ENCODE results near the gene TMEM150C. TPM values are rescaled to one million over a fixed set of nuclear protein-coding genes. Genes with fewer than 3 reads are reported as not detected.

Gene TMEM150C
- polyA plus RNA-seq, 1 donor, result 3.9 TPM

DNA sequence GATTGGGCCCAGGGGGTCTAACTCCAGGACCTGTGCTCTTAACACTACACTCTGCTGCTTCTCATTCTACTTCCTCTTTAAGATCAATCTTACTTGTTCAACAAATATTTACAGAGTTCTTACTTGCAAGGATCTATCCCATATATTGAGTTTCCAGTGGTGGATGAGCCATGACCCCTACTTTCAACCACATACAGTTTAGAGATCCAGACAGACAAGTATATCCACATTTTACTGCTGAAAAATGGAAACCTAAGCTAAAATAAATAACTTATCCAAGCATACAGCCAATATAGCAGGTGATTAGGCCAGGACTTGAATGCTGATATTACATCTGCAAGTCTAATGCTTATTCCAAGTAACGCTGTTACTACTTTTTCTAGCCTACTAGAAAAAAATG, 18.7 kb downstream of the TMEM150C start:
- no peak for DNase-seq
- Histone ChIP-seq H3K4me1 (ENCODE audit: control insufficient read depth, insufficient read depth, low read length) (no peaks in the 10 kb centered on the region), H3K36me3 (ENCODE audit: control insufficient read depth, insufficient read depth, low read length) (no peaks in the 10 kb centered on the region), H3K9me3 (ENCODE audit: control insufficient read depth, low read depth, low read length) (no peaks in the 10 kb centered on the region), H3K4me3 (ENCODE audit: low read length) (no peak overlapping the region), H3K27me3 (ENCODE audit: control insufficient read depth, insufficient read depth, low read length) (no peaks in the 10 kb centered on the region), H3K27ac (ENCODE audit: low read length) (no peak overlapping the region)
- WGBS (ENCODE audit: insufficient coverage, low lambda C conversion rate), result 100% methylated on average over 1 of the region's 1 CpG

DNA sequence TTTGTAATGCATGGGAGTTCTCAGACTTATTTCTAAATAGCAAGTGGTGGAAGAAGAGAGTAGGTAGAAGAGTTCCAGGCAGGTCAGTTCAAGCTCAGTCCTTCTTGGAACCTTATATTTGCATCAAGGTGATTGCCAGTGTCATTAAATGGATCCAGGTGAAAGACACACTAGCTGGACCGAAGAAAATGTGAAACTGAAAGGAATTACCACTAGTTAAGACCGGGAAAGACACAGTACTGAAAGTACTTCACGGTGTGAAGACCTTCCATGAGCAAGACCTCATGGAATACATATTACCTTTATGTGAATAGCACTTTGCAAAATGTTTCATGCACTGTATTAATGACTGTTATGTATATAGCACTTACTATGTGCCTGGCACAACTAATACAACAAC, 19.1 kb downstream of the TMEM150C start:
- no peak for DNase-seq

DNA sequence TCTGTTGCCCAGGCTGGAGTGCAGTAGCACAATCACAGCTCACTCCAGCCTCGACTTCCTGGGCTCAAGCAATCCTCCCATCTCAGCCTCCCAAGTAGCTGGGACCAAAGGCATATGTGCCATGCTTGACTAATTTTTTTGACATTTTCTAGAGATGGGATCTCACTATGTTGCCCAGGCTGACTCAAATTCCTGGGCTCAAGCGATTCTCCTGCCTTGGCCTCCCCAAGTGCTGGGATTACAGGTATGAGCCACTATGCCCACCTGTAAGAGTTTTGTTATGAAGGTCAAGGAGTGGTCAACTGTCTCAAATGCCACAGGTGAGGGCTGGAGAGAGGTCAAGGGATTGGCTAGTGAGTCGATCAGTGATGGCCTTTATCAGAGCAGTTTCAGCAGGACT, 32.5 kb downstream of the TMEM150C start:
- no peaks in the 10 kb centered on the region for H3K9me3 ChIP-seq (ENCODE audit: control insufficient read depth, low read depth, low read length)
- no peaks in the 10 kb centered on the region for H3K27me3 ChIP-seq (ENCODE audit: control insufficient read depth, insufficient read depth, low read length)
- no peak overlapping the region for H3K4me3 ChIP-seq (ENCODE audit: low read length)
- no peaks in the 10 kb centered on the region for H3K36me3 ChIP-seq (ENCODE audit: control insufficient read depth, insufficient read depth, low read length)
- DNase-seq, result no peak
- no peaks in the 10 kb centered on the region for H3K4me1 ChIP-seq (ENCODE audit: control insufficient read depth, insufficient read depth, low read length)
- 67% methylated on average over 1 of the region's 3 CpGs for WGBS (ENCODE audit: insufficient coverage, low lambda C conversion rate)
- no peak overlapping the region for H3K27ac ChIP-seq (ENCODE audit: low read length)

More for the DNA sequence above, 19.1 kb downstream of the TMEM150C start:
- no peaks in the 10 kb centered on the region for H3K9me3 ChIP-seq (ENCODE audit: control insufficient read depth, low read depth, low read length)
- WGBS (ENCODE audit: insufficient coverage, low lambda C conversion rate), result 100% methylated on average over 1 of the region's 3 CpGs
- H3K27ac ChIP-seq (ENCODE audit: low read length), result no peak overlapping the region
- H3K27me3 ChIP-seq (ENCODE audit: control insufficient read depth, insufficient read depth, low read length), result no peaks in the 10 kb centered on the region
- H3K4me3 ChIP-seq (ENCODE audit: low read length), result no peak overlapping the region
- no peaks in the 10 kb centered on the region for H3K36me3 ChIP-seq (ENCODE audit: control insufficient read depth, insufficient read depth, low read length)
- H3K4me1 ChIP-seq (ENCODE audit: control insufficient read depth, insufficient read depth, low read length), result no peaks in the 10 kb centered on the region

DNA sequence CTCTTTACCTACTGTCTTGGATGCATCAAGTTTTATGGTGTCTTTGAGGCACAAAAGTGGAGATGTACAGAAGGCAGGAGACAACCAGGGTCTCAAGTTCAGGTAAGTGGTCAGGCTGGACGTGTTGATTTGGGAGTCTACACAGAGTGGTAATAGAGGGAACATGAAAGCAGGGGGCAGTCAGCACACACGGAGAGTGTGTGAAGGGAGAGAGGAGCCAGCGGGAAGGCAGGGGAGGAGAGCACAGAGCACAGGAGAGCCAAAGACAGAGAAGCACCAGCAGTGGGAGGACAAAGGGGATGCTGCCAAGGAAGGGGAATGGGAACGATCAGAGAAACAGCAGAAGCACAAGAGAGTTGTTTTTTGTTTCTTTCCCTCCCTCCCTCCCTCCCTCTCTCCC, 32.9 kb downstream of the TMEM150C start:
- Histone ChIP-seq H3K9me3 (ENCODE audit: control insufficient read depth, low read depth, low read length) (no peaks in the 10 kb centered on the region), H3K27ac (ENCODE audit: low read length) (no peak overlapping the region), H3K4me3 (ENCODE audit: low read length) (no peak overlapping the region), H3K36me3 (ENCODE audit: control insufficient read depth, insufficient read depth, low read length) (no peaks in the 10 kb centered on the region), H3K27me3 (ENCODE audit: control insufficient read depth, insufficient read depth, low read length) (no peaks in the 10 kb centered on the region), H3K4me1 (ENCODE audit: control insufficient read depth, insufficient read depth, low read length) (no peaks in the 10 kb centered on the region)
- 74% methylated on average over 3 of the region's 4 CpGs for WGBS (ENCODE audit: insufficient coverage, low lambda C conversion rate)
- no peak for DNase-seq

DNA sequence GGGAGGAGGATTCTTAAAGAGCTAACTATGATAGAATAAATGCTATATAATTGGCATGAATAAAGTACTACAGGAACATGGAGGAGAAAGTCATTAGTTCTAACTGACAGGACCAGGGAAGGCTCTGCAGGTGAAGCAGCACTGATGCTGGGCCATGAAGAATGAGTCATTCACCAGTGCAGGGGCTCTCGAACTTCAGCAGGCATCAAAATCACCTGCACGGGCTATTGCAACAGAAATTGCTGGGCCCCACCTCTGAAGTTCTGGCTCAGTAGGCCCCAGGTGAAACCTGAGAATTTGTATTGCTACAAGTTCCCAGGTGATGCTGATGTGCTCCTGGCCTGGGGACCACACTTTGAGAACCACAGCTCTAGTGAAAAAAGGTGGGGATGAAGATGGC, 33.7 kb downstream of the TMEM150C start:
- no peaks in the 10 kb centered on the region for H3K36me3 ChIP-seq (ENCODE audit: control insufficient read depth, insufficient read depth, low read length)
- H3K4me3 ChIP-seq (ENCODE audit: low read length), result no peak overlapping the region
- no peaks in the 10 kb centered on the region for H3K27me3 ChIP-seq (ENCODE audit: control insufficient read depth, insufficient read depth, low read length)
- no peak for DNase-seq
- no peaks in the 10 kb centered on the region for H3K9me3 ChIP-seq (ENCODE audit: control insufficient read depth, low read depth, low read length)
- H3K4me1 ChIP-seq (ENCODE audit: control insufficient read depth, insufficient read depth, low read length), result no peaks in the 10 kb centered on the region
- H3K27ac ChIP-seq (ENCODE audit: low read length), result no peak overlapping the region
- no CpG with 5 or more reads among the region's 2 CpGs for WGBS (ENCODE audit: insufficient coverage, low lambda C conversion rate)

DNA sequence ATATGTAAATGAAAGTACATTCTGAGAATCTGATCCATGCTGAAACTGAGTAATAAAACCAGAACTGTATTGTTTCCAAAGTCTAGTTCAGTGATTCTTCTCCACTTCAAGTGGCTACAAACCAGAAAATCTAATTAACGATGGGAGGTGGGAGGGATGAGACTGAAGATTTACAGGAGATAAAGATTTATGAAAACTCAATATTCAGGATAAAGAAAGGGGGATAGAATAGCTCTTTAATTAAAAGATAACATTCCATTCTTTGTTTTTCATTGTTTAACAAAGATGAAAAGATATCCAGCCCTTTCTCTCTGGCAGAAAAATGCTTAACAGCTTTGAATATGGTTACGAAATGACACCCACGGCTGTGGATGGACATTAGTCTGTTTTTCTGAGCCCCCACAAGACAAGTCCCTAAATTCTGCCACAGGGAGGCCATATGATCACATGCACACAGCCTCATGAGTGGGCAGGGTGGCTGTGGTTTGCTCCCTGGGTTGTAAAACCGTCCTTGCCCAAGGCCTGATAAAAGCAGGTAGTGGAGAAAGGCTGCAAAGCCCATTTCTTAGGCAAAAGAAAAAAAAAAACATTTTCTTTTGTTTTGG, 36.4 kb downstream of the TMEM150C start:
- Histone ChIP-seq H3K4me3 (ENCODE audit: low read length) (no peak overlapping the region), H3K27me3 (ENCODE audit: control insufficient read depth, insufficient read depth, low read length) (no peaks in the 10 kb centered on the region), H3K9me3 (ENCODE audit: control insufficient read depth, low read depth, low read length) (no peaks in the 10 kb centered on the region), H3K36me3 (ENCODE audit: control insufficient read depth, insufficient read depth, low read length) (no peaks in the 10 kb centered on the region), H3K27ac (ENCODE audit: low read length) (no peak overlapping the region), H3K4me1 (ENCODE audit: control insufficient read depth, insufficient read depth, low read length) (no peaks in the 10 kb centered on the region)
- peak in 1 of 2 donors; percentile 24 for DNase-seq
- 58% methylated on average over 2 of the region's 4 CpGs for WGBS (ENCODE audit: insufficient coverage, low lambda C conversion rate)

DNA sequence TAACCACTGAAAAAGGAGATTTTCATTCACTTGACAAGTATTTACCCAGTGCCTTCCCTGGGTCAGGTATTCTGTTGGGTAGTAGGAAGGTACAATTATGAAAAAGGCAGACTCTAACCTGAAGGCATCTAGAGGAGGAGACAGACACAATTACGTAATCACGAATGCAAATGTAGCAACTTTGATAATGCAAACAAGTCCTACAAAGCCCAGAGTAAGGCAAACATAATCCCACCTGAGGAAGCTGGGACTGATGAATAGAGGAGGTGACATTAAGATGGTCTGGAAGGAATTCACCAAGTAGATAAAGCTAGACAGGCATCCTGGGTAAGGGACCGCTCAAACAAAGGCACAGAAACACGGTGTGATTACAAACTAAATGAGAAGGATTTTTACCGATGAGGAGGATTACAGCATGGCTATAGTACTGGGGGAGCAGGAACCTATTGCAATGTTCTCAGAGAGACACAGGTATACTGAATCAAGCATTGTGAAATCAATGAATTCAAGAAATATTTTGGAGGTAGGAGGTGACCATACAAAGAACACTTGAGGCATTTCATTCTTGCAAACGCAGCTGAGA, 37.1 kb downstream of the TMEM150C start:
- H3K36me3 ChIP-seq (ENCODE audit: control insufficient read depth, insufficient read depth, low read length), result no peaks in the 10 kb centered on the region
- no peaks in the 10 kb centered on the region for H3K4me1 ChIP-seq (ENCODE audit: control insufficient read depth, insufficient read depth, low read length)
- peak; percentile 24 to 57 for DNase-seq
- 60% methylated on average over 1 of the region's 6 CpGs for WGBS (ENCODE audit: insufficient coverage, low lambda C conversion rate)
- no peaks in the 10 kb centered on the region for H3K9me3 ChIP-seq (ENCODE audit: control insufficient read depth, low read depth, low read length)
- H3K4me3 ChIP-seq (ENCODE audit: low read length), result no peak overlapping the region
- no peak overlapping the region for H3K27ac ChIP-seq (ENCODE audit: low read length)
- H3K27me3 ChIP-seq (ENCODE audit: control insufficient read depth, insufficient read depth, low read length), result no peaks in the 10 kb centered on the region

DNA sequence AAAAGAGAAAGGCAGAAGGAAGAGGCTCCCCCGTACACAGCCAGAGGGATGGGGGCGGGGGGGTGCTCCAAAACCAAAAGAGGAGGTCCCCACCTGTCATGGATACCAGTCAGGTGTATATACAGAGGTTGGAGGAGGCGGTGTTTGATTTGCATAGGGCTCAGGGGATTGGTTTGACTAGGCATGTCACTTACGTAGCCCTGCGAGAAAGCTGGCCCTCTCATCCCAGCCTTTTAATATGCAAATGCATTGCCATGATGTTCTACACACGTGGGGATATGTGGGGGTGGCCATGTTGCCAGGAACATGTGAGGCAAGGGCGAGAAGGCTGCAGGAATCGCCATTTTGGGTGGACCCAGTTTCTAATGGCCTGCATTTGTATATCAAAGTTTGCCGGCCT, 38.6 kb downstream of the TMEM150C start:
- H3K9me3 ChIP-seq (ENCODE audit: control insufficient read depth, low read depth, low read length), result no peaks in the 10 kb centered on the region
- no peak overlapping the region for H3K4me3 ChIP-seq (ENCODE audit: low read length)
- H3K27me3 ChIP-seq (ENCODE audit: control insufficient read depth, insufficient read depth, low read length), result no peaks in the 10 kb centered on the region
- no peak for DNase-seq
- WGBS (ENCODE audit: insufficient coverage, low lambda C conversion rate), result 100% methylated on average over 1 of the region's 9 CpGs
- H3K36me3 ChIP-seq (ENCODE audit: control insufficient read depth, insufficient read depth, low read length), result no peaks in the 10 kb centered on the region
- H3K4me1 ChIP-seq (ENCODE audit: control insufficient read depth, insufficient read depth, low read length), result no peaks in the 10 kb centered on the region
- H3K27ac ChIP-seq (ENCODE audit: low read length), result no peak overlapping the region

DNA sequence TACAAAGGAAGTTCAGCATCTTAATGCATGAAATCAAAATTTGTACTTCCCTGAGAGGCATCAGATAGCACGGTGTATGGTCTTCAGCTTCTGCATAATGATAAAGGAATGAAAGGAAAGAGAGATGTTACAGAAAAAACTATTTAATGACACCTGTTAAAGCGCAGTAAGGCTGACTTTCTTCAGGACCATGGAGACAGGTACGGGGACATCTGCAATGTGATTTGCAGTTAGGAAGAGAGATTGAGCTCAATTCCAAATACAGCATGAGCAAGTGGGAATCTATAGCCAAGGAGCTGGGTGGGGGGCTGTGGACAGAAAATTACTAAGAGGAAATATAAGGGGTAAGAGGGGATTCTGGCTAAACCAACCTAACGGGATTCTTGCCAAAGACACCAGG, 39.3 kb downstream of the TMEM150C start:
- Histone ChIP-seq H3K4me1 (ENCODE audit: control insufficient read depth, insufficient read depth, low read length) (no peaks in the 10 kb centered on the region), H3K9me3 (ENCODE audit: control insufficient read depth, low read depth, low read length) (no peaks in the 10 kb centered on the region), H3K27ac (ENCODE audit: low read length) (no peak overlapping the region), H3K36me3 (ENCODE audit: control insufficient read depth, insufficient read depth, low read length) (no peaks in the 10 kb centered on the region), H3K4me3 (ENCODE audit: low read length) (no peak overlapping the region), H3K27me3 (ENCODE audit: control insufficient read depth, insufficient read depth, low read length) (no peaks in the 10 kb centered on the region)
- 86% methylated on average over 1 of the region's 4 CpGs for WGBS (ENCODE audit: insufficient coverage, low lambda C conversion rate)
- no peak for DNase-seq

DNA sequence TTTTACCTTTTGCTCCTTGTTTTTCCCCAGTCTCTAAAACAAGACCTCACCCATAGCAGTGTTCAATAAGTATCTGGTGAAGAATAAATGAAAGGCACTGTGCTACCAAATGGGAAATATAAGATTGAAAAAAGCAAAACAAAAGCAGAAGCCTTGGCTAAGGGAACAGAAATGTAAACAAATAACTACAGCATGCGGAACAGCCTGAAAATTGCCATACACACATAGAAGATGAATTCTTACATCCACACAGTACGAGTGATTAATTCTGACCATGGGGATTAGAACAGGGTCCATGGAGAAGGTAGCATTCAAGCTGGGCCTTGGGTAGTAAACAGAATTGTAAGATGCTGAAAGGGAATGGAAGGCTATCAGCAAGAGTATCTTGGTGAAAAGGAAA, 40.5 kb downstream of the TMEM150C start:
- no peak overlapping the region for H3K27ac ChIP-seq (ENCODE audit: low read length)
- no peaks in the 10 kb centered on the region for H3K36me3 ChIP-seq (ENCODE audit: control insufficient read depth, insufficient read depth, low read length)
- no peak for DNase-seq
- no peaks in the 10 kb centered on the region for H3K9me3 ChIP-seq (ENCODE audit: control insufficient read depth, low read depth, low read length)
- 20% methylated on average over 1 of the region's 2 CpGs for WGBS (ENCODE audit: insufficient coverage, low lambda C conversion rate)
- H3K4me1 ChIP-seq (ENCODE audit: control insufficient read depth, insufficient read depth, low read length), result no peaks in the 10 kb centered on the region
- H3K27me3 ChIP-seq (ENCODE audit: control insufficient read depth, insufficient read depth, low read length), result no peaks in the 10 kb centered on the region
- H3K4me3 ChIP-seq (ENCODE audit: low read length), result no peak overlapping the region

DNA sequence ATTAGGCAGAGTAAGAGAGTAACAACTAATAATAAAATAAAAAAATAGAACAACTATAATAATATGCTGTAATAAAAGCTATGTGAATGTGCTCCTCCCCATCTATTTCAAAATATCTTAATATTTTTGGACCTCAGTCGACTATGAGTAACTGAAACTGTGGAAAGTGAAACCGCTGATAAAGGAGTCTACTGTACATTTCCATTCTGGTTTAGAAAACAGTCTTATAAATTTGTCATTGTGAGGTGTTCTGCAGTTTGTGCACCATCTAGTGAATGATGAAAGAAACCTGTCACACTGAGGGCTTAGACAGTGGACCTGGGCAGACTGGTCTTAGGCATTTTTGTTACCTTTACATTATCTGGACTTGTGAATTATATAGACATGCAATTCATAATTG, 42.0 kb downstream of the TMEM150C start:
- WGBS (ENCODE audit: insufficient coverage, low lambda C conversion rate), result no CpG with 5 or more reads among the region's 2 CpGs
- DNase-seq, result peak in 1 of 2 donors; percentile 31
- Histone ChIP-seq H3K4me1 (ENCODE audit: control insufficient read depth, insufficient read depth, low read length) (no peaks in the 10 kb centered on the region), H3K36me3 (ENCODE audit: control insufficient read depth, insufficient read depth, low read length) (no peaks in the 10 kb centered on the region), H3K4me3 (ENCODE audit: low read length) (no peak overlapping the region), H3K27ac (ENCODE audit: low read length) (no peak overlapping the region), H3K9me3 (ENCODE audit: control insufficient read depth, low read depth, low read length) (no peaks in the 10 kb centered on the region), H3K27me3 (ENCODE audit: control insufficient read depth, insufficient read depth, low read length) (no peaks in the 10 kb centered on the region)

Measured in large intestine (tissue), 3 donors.